GM18511 (cell line): ENCODE measurements around the gene OR14A2.
A peak's percentile ranks its signal among the peaks of the same experiment; 100 is the strongest.
"Not testable (repeated sequence)": the region's sequence is repeated elsewhere in the genome, so short reads cannot be mapped to it uniquely, and the experiment has no call there.

ENCODE experiments used
- ATAC-seq: cut with Tn5 transposase; IDR thresholded peaks from one replicate; pipeline ENCODE4 v1.9.1; 2021; ENCODE audit warnings: mild to moderate bottlenecking, moderate library complexity; ENCODE audit not compliant: unreplicated experiment

Gene OR14A2

GRCh38 chr1:247748041-247748440, at the start of gene OR14A2:
OR14A2 (minus strand) TSS chr1:247748141.
- no peak for ATAC-seq

- ATAC-seq = no peak
These were observed 49.6 kb upstream of the OR14A2 start for GRCh38 chr1:247797518-247797917.

- no peak for ATAC-seq
These were observed 21.7 kb upstream of the OR14A2 start for GRCh38 chr1:247769603-247770002.

- no peak for ATAC-seq
These were observed 12.5 kb upstream of the OR14A2 start, which contains the start of gene OR1C1 for GRCh38 chr1:247760456-247760855. OR1C1 (minus strand) TSS chr1:247760556; CDS start chr1:247758406, 2,150 bp downstream.

- not testable (repeated sequence) for ATAC-seq
These were observed 6.4 kb upstream of the OR14A2 start for GRCh38 chr1:247754311-247754710.

- ATAC-seq = no peak
These were observed 1.9 kb upstream of the OR14A2 start for GRCh38 chr1:247749870-247750269.

GRCh38 chr1:247747616-247748015, 325 bp downstream of the OR14A2 start:
- no peak for ATAC-seq

GRCh38 chr1:247746391-247746935, 1.5 kb downstream of the OR14A2 start:
- no peak for ATAC-seq

GRCh38 chr1:247742215-247742760, 5.7 kb downstream of the OR14A2 start:
- ATAC-seq = not testable (repeated sequence)

- ATAC-seq = no peak
These were observed 6.2 kb downstream of the OR14A2 start for GRCh38 chr1:247741756-247742155.

GRCh38 chr1:247740721-247741120, 7.2 kb downstream of the OR14A2 start:
- ATAC-seq = no peak

GRCh38 chr1:247738315-247738714, 9.6 kb downstream of the OR14A2 start, which contains the start of gene OR14K1:
OR14K1 (plus strand) TSS chr1:247738615; CDS start chr1:247738615, 0 bp downstream.
- ATAC-seq = no peak

- ATAC-seq = no peak
These were observed 26.7 kb downstream of the OR14A2 start for GRCh38 chr1:247721222-247721621.

GRCh38 chr1:247716546-247716945, 31.4 kb downstream of the OR14A2 start, which contains the start of gene OR6F1:
OR6F1 (minus strand) TSS chr1:247716646; CDS start chr1:247712755, 3,891 bp downstream.
- no peak for ATAC-seq

GRCh38 chr1:247713753-247714152, 34.2 kb downstream of the OR14A2 start:
- no peak for ATAC-seq

GRCh38 chr1:247710681-247711080, 37.3 kb downstream of the OR14A2 start:
- not testable (repeated sequence) for ATAC-seq

- ATAC-seq = no peak
These were observed 46.6 kb downstream of the OR14A2 start for GRCh38 chr1:247701338-247701737.

GRCh38 chr1:247681288-247681897, 66.5 kb downstream of the OR14A2 start:
- ATAC-seq = peak; percentile 95

- ATAC-seq = no peak
These were observed 67.8 kb downstream of the OR14A2 start for GRCh38 chr1:247680171-247680570.

GRCh38 chr1:247679639-247680038, 68.3 kb downstream of the OR14A2 start, which contains the start of gene OR13G1:
OR13G1 (minus strand) TSS chr1:247679739; CDS start chr1:247673041, 6,698 bp downstream.
- ATAC-seq = no peak
